OCI-LY3 (cell line): ENCODE measurements around the gene TFCP2L1.

ENCODE experiments used
- EZH2phosphoT487 ChIP-seq: fragments of 200-600 bp; shearing (Covaris generic); IDR thresholded peaks from 2 replicates; pipeline ENCODE4 v1.6.1; 2018; ENCODE audit warnings: antibody characterized with exemption, mixed run types, low read depth
- TF ChIP-seq, protein P1 (sequence below): fragments of 200-600, 300-600 bp; sonication (generic); IDR thresholded peaks from 2 replicates; pipeline ENCODE4 v1.5.1; 2014; ENCODE audit warnings: antibody characterized with exemption, low read length, low read depth

DNA sequence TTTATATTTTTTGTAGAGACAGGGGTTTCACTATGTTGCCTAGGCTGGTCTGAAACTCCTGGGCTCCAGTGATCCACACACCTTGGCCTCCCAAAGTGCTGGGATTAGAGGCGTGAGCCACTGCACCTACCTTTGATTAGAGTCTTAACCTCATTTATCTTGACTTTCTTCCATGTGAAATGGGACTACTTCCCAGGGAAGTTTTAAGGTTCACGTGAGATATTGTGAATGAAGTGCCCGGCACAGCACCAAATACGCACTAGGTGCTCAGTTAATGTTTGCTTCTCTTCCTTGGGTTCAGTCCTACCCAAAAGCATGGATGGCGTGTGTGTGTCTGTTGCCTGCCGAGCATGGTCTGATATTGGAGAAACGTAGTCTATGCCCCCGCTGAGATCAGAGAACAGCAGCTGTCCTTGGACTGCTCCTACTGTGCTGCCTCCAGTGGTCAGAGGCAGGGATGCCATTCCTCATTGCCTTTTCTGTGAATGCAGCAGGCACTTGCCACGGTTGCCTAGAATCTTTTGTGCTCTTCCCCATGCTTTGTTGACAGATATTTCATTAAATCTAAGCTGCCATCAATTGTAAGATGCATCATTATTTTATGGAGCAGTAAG lies 12.3 kb upstream of the TFCP2L1 start:
- no peak for TF ChIP-seq EZH2phosphoT487
- TF ChIP-seq, protein P1, sequence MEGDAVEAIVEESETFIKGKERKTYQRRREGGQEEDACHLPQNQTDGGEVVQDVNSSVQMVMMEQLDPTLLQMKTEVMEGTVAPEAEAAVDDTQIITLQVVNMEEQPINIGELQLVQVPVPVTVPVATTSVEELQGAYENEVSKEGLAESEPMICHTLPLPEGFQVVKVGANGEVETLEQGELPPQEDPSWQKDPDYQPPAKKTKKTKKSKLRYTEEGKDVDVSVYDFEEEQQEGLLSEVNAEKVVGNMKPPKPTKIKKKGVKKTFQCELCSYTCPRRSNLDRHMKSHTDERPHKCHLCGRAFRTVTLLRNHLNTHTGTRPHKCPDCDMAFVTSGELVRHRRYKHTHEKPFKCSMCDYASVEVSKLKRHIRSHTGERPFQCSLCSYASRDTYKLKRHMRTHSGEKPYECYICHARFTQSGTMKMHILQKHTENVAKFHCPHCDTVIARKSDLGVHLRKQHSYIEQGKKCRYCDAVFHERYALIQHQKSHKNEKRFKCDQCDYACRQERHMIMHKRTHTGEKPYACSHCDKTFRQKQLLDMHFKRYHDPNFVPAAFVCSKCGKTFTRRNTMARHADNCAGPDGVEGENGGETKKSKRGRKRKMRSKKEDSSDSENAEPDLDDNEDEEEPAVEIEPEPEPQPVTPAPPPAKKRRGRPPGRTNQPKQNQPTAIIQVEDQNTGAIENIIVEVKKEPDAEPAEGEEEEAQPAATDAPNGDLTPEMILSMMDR, result peak; percentile 55
